OCI-LY3 (cell line): ENCODE measurements around the gene CCDC152.

ENCODE experiments used
- H2AFZ ChIP-seq: fragments of 200-600, 300-600 bp; shearing (Covaris generic); 2 replicates; pipeline ENCODE4 v1.6.0; 2014; ENCODE audit warnings: antibody characterized with exemption, low read depth, low read length
- H3K27ac ChIP-seq: fragments of 200-600, 300-600 bp; sonication (generic); 2 replicates; pipeline ENCODE4 v1.5.1; 2014; ENCODE audit warnings: mild to moderate bottlenecking, low read length, moderate library complexity, mixed read lengths
- H3K27me3 ChIP-seq: fragments of 200-600, 300-600 bp; sonication (generic); 2 replicates; pipeline ENCODE4 v1.6.1; 2014; ENCODE audit warnings: low read depth, low read length, mixed read lengths
- H3K36me3 ChIP-seq: fragments of 200-600, 300-600 bp; sonication (generic); replicated peaks from 2 replicates; pipeline ENCODE3; 2014; ENCODE audit warnings: low read depth, low read length, mixed read lengths
- H3K4me1 ChIP-seq: fragments of 300-600, 200-600 bp; sonication (generic); 2 replicates; pipeline ENCODE4 v1.6.1; 2014; ENCODE audit warnings: low read length, mixed read lengths
- H3K4me2 ChIP-seq: fragments of 200-600, 300-600 bp; sonication (generic); 2 replicates; pipeline ENCODE4 v1.6.1; 2014; ENCODE audit warnings: low read length, mixed read lengths
- H3K4me3 ChIP-seq: fragments of 300-600, 200-600 bp; sonication (generic); 2 replicates; pipeline ENCODE4 v1.5.1; 2014; ENCODE audit warnings: antibody characterized with exemption, mild to moderate bottlenecking, low read length, moderate library complexity
- H3K79me2 ChIP-seq: fragments of 300-600, 200-600 bp; shearing (Covaris generic); 2 replicates; pipeline ENCODE4 v1.6.1; 2014; ENCODE audit warnings: mild to moderate bottlenecking, low read length, mixed read lengths
- H3K9ac ChIP-seq: fragments of 300-600, 200-600 bp; shearing (Covaris generic); 2 replicates; pipeline ENCODE4 v1.6.0; 2014; ENCODE audit warnings: mild to moderate bottlenecking, low read length, moderate library complexity
- H3K9me3 ChIP-seq: fragments of 200-600, 300-600 bp; shearing (Covaris generic); 2 replicates; pipeline ENCODE4 v1.6.1; 2014; ENCODE audit warnings: low read length, mixed read lengths; ENCODE audit not compliant: insufficient read depth
- H4K20me1 ChIP-seq: fragments of 200-600, 300-600 bp; sonication (generic); 2 replicates; pipeline ENCODE4 v1.6.1; 2016; ENCODE audit warnings: low read length, mixed read lengths; ENCODE audit not compliant: insufficient read depth
- CTCF ChIP-seq: fragments of 200-600, 300-600 bp; sonication (generic); IDR thresholded peaks from 2 replicates; pipeline ENCODE4 v1.5.1; 2014; ENCODE audit warnings: antibody characterized with exemption, low read length, low read depth
- EZH2phosphoT487 ChIP-seq: fragments of 200-600 bp; shearing (Covaris generic); IDR thresholded peaks from 2 replicates; pipeline ENCODE4 v1.6.1; 2018; ENCODE audit warnings: antibody characterized with exemption, mixed run types, low read depth

Gene CCDC152

GRCh38 chr5:42759456-42759855 lies 2.8 kb downstream of the CCDC152 start:
- no peak overlapping the region for H3K27ac ChIP-seq
- H3K9ac ChIP-seq, result no peak overlapping the region
- no peaks in the 10 kb centered on the region for H3K79me2 ChIP-seq
- no peak overlapping the region for H2AFZ ChIP-seq
- no peaks in the 10 kb centered on the region for H4K20me1 ChIP-seq
- H3K4me2 ChIP-seq, result no peak overlapping the region
- no peak overlapping the region for H3K4me3 ChIP-seq
- no peak for TF ChIP-seq CTCF
- no peak for TF ChIP-seq EZH2phosphoT487
- H3K9me3 ChIP-seq, result no peaks in the 10 kb centered on the region
- no peaks in the 10 kb centered on the region for H3K4me1 ChIP-seq
- no peaks in the 10 kb centered on the region for H3K27me3 ChIP-seq
- H3K36me3 ChIP-seq, result no peaks in the 10 kb centered on the region

- Histone ChIP-seq H4K20me1 (no peaks in the 10 kb centered on the region), H3K27me3 (no peaks in the 10 kb centered on the region), H2AFZ (no peak overlapping the region), H3K27ac (no peak overlapping the region), H3K36me3 (no peaks in the 10 kb centered on the region), H3K79me2 (no peaks in the 10 kb centered on the region), H3K9ac (no peak overlapping the region), H3K4me2 (no peak overlapping the region), H3K4me1 (no peaks in the 10 kb centered on the region), H3K9me3 (no peaks in the 10 kb centered on the region), H3K4me3 (no peak overlapping the region)
- TF ChIP-seq EZH2phosphoT487 (no peak), CTCF (no peak)
Measured at GRCh38 chr5:42760426-42760825, 3.8 kb downstream of the CCDC152 start.

- H3K27me3 ChIP-seq, result no peaks in the 10 kb centered on the region
- no peak overlapping the region for H3K9ac ChIP-seq
- no peak overlapping the region for H3K4me3 ChIP-seq
- no peaks in the 10 kb centered on the region for H3K9me3 ChIP-seq
- no peaks in the 10 kb centered on the region for H3K79me2 ChIP-seq
- H4K20me1 ChIP-seq, result no peaks in the 10 kb centered on the region
- H3K4me2 ChIP-seq, result no peak overlapping the region
- TF ChIP-seq CTCF (no peak), EZH2phosphoT487 (no peak)
- no peak overlapping the region for H3K27ac ChIP-seq
- no peak overlapping the region for H2AFZ ChIP-seq
- no peaks in the 10 kb centered on the region for H3K36me3 ChIP-seq
- H3K4me1 ChIP-seq, result no peaks in the 10 kb centered on the region
Measured at GRCh38 chr5:42761791-42762190, 5.2 kb downstream of the CCDC152 start.

- Histone ChIP-seq H3K9me3 (no peaks in the 10 kb centered on the region), H3K79me2 (no peaks in the 10 kb centered on the region), H4K20me1 (no peaks in the 10 kb centered on the region), H3K4me1 (no peaks in the 10 kb centered on the region), H3K9ac (no peak overlapping the region), H3K27ac (no peak overlapping the region), H2AFZ (no peak overlapping the region), H3K36me3 (no peaks in the 10 kb centered on the region), H3K4me3 (no peak overlapping the region), H3K4me2 (no peak overlapping the region), H3K27me3 (no peaks in the 10 kb centered on the region)
- no peak for TF ChIP-seq EZH2phosphoT487
- TF ChIP-seq CTCF, result peak; percentile 50
Measured at GRCh38 chr5:42767491-42768105, 11.0 kb downstream of the CCDC152 start.
